Activated gamma-delta T cell treated with Interleukin-2 at 50 U/mL for 16 hours (primary cell): ENCODE results near the gene MAP3K14.
A peak's percentile ranks its signal among the peaks of the same experiment; 100 is the strongest.

ENCODE experiments used
- DNase-seq: peaks from one replicate; pipeline ENCODE4 v3.0.0-alpha.2; 2020

The MAP3K14 gene

DNA sequence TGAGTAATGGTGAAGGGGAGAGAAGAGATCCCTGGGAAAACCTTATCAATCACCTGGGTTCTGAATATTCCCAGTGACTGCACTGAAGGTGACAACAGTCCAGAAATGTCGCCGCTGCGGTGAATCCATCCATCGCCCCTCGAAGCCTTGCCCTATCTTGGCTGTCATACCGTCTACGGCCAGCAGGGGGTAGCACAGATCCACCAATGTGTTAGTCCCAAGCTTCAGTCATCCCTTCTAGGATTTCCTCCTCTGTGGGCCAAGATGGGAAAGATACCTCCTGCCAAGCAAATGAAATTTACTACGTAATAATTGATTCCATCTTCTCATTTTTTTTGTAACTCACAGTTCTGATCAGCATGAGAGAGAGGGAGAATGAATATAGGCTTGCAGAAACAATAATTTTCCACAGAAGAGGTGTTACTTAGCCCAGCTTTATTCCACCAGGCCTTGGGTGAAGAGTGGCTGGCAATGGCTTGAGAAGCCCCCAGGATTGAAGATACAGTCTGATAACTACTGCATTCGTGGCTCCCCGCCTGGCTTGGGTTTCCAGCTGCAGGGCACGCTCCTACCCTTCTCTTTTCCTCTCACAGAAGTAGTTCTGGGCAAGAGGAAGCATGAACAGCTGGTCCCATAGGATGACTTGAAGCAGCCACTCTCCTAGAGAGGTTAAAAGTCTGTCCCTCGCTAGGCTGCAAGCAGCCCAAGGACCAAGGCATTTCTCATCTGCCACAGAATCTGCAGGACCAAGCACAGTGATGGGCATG lies 97.7 kb downstream of the MAP3K14 start:
- peak; percentile 90 for DNase-seq
